Left ventricle myocardium inferior (tissue), 1 donor: ENCODE measurements around the gene SERAC1. TPM values are rescaled to one million over a fixed set of nuclear protein-coding genes. Genes with fewer than 3 reads are reported as not detected.
A peak's percentile ranks its signal among the peaks of the same experiment; 100 is the strongest.

Experiments used
- DNase-seq: peaks from one replicate; pipeline ENCODE4 v3.0.0-alpha.2; 2020
- H3K27ac ChIP-seq: fragments of 200-600 bp; replicated peaks from 2 replicates; pipeline ENCODE4 v1.8.0; 2021
- H3K27me3 ChIP-seq: fragments of 200-600 bp; 2 replicates; pipeline ENCODE4 v1.8.0; 2021; ENCODE audit warnings: low read depth
- H3K36me3 ChIP-seq: fragments of 200-600 bp; 2 replicates; pipeline ENCODE4 v1.8.0; 2021
- H3K4me1 ChIP-seq: fragments of 200-600 bp; 2 replicates; pipeline ENCODE4 v1.8.0; 2021
- H3K4me3 ChIP-seq: fragments of 200-600 bp; 2 replicates; pipeline ENCODE4 v1.8.0; 2021; ENCODE audit warnings: mild to moderate bottlenecking, moderate library complexity
- H3K9me3 ChIP-seq: fragments of 200-600 bp; replicated peaks from 2 replicates; pipeline ENCODE4 v1.8.0; 2021
- intact Hi-C: fragments of 100-400 bp; cut with micrococcal nuclease; formaldehyde crosslinking; loops from one replicate; pipeline ENCODE4 v1.11.0; 2022
- total RNA-seq: library from RNA; stranded (reverse); fragmentation: NEBNext Ultra II Directional; extraction: Animal tissue kit (Norgen Biotek cat#: 25700); gene quantifications from one replicate; pipeline ENCODE4 v1.2.1, GENCODE V29; 2021
- TF ChIP-seq, protein P1 (sequence below): fragments of 200-600 bp; IDR thresholded peaks from 2 replicates; pipeline ENCODE4 v1.8.0; 2021; ENCODE audit warnings: antibody characterized with exemption, mild to moderate bottlenecking, borderline replicate concordance
- donor health status: DM: no; HTN: yes; CAD: no; lungs with severe emphysema.

Gene SERAC1
- total RNA-seq, 1 donor from 2014 or later, result 5.1 TPM

DNA sequence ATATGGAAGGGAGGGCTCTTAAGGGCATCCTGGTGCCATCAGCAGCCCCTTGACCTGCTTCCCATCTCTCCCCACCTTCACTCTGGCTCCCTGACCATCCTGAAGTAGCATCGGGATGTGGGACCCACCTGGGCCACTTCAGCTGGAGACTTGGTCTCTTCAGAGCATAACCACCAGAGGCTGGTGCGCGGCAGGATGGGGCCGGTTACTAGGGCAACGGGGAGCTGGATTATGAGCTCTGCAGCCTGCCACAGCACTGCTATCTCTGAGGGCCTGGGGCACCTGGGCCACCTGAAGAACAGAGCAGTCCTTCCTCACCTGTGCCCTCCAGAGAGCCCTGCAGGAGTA is 106.7 kb downstream of the SERAC1 start:
- DNase-seq, result no peak
- Histone ChIP-seq H3K27ac (peak overlapping the region; percentile 88), H3K4me1 (peaks cover 30% of the 10 kb centered on the region), H3K9me3 (peaks cover 6% of the 10 kb centered on the region), H3K27me3 (no peaks in the 10 kb centered on the region), H3K4me3 (no peak overlapping the region), H3K36me3 (peaks cover 59% of the 10 kb centered on the region)
- TF ChIP-seq, protein P1, sequence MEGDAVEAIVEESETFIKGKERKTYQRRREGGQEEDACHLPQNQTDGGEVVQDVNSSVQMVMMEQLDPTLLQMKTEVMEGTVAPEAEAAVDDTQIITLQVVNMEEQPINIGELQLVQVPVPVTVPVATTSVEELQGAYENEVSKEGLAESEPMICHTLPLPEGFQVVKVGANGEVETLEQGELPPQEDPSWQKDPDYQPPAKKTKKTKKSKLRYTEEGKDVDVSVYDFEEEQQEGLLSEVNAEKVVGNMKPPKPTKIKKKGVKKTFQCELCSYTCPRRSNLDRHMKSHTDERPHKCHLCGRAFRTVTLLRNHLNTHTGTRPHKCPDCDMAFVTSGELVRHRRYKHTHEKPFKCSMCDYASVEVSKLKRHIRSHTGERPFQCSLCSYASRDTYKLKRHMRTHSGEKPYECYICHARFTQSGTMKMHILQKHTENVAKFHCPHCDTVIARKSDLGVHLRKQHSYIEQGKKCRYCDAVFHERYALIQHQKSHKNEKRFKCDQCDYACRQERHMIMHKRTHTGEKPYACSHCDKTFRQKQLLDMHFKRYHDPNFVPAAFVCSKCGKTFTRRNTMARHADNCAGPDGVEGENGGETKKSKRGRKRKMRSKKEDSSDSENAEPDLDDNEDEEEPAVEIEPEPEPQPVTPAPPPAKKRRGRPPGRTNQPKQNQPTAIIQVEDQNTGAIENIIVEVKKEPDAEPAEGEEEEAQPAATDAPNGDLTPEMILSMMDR, result no peak
- intact Hi-C loops, result no loop called here

DNA sequence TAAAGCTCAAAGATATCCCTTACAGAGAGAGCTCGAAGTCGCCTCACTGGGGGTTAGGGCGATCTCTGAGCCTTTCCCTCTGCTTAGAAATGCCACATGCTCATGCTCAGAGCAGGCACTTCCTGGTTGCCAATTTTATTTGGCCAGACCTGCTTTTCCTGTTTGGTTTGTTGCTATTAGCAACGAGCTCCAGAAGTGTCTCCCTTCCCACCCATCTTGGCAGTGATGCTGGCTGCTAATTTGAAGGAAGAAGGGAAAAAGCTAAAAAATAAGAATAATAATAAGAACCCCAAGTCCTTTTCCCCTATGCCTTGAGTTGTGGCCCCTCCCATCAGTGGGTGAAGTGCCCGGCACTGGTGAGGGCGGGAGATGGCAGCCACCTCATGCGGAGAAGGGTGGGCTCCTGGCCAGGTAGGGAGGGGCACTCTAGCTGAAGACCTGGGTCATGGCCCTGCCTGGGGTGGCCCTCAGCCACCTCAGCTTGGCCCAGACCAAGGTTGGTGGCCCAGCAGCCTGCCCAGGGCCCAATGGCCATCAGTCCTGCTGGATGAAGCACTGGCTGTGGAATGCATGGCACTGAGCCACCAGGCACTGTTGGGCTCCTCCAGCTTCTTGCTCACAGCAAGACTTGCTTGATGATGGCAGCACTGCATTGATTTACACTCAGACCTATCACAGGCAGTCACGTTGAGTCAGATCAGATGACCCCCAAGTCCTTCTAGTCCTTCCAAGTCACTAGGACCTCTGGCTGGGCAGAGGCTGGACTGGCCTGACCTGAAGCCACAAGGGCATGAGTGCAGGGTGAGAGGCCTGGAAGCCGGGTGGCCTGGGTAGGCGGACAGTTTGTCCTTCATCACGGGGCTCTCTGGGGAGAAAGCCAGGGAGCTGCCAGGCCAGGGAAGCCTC is 107.4 kb downstream of the SERAC1 start:
- TF ChIP-seq, protein P1, result no peak
- intact Hi-C loops, result no loop called here
- peaks cover 30% of the 10 kb centered on the region for H3K4me1 ChIP-seq
- peaks cover 6% of the 10 kb centered on the region for H3K9me3 ChIP-seq
- H3K27ac ChIP-seq, result peak overlapping the region; percentile 88
- peaks cover 56% of the 10 kb centered on the region for H3K36me3 ChIP-seq
- peak; percentile 81 for DNase-seq
- no peaks in the 10 kb centered on the region for H3K27me3 ChIP-seq
- H3K4me3 ChIP-seq, result peak overlapping the region; percentile 36

Other genes starting within 250 kb of the SERAC1 start
- 12.3 TPM for gene SYNJ2, start 186.4 kb downstream of the SERAC1 start, total RNA-seq
- 25.0 TPM for gene GTF2H5, start 88 bp upstream of the SERAC1 start, total RNA-seq
- 111 TPM for gene TULP4, start 144.2 kb upstream of the SERAC1 start, total RNA-seq